Hypothalamus (tissue), 51 donors: Measurements from ENCODE around the gene SERPINE2.

ENCODE experiments used
- DNase-seq, 51 donors: peaks; one replicate each; lab custom pipeline; 2025; lab: John Stamatoyannopoulos, UW

Gene SERPINE2

GRCh38 chr2:224055101-224055500, 16.0 kb upstream of the SERPINE2 start:
- no peak for DNase-seq

- no peak for DNase-seq
Observed at GRCh38 chr2:224046752-224047151, 7.7 kb upstream of the SERPINE2 start.

- DNase-seq = peak in 22 of 51 donors; percentile 9 to 71 (median 28)
Observed at GRCh38 chr2:224042191-224042696, 3.2 kb upstream of the SERPINE2 start.

GRCh38 chr2:224041554-224041953, 2.5 kb upstream of the SERPINE2 start:
- DNase-seq = peak in 31 of 51 donors; percentile 5 to 71 (median 41)

- DNase-seq = peak in 1 of 51 donors; percentile 26
Observed at GRCh38 chr2:224040753-224041152, 1.7 kb upstream of the SERPINE2 start.

DNA sequence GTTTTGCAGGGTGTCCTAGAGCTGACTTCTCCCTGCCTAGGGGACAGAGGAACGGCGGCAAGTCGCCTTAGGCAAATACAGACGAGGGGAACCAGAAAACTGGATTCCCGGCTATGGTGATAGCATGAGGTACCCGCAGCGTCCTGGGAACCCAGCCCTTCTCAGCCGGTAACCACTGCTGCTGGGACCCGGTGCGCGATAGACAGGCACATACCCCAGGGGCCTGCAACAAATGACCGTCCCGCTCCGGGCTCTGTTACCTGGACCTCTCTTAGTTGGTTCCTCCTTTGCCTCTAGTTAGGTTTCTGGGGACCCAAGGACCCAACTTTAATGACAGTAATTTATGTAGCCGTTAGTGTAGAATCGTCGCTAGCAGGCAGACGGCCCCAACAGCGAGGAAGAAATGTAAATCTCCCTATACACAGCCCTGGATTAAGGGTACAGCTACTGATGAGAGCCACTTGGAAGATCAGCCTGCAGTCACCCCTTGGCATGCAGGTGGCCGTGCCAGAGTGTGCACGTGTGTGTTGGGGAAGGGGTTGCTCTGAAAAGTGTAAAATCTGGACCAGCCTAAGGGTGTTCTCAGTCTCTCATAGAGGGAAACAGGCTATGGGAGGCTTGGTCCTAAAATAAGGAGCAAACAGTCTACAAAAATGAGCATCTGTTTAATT, 819 bp upstream of the SERPINE2 start:
- DNase-seq = peak in 7 of 51 donors; percentile 45 to 69 (median 59)

GRCh38 chr2:224038830-224039079, 331 bp downstream of the SERPINE2 start:
- no peak for DNase-seq

- peak in 11 of 51 donors; percentile 12 to 35 (median 22) for DNase-seq
Observed at GRCh38 chr2:224038049-224038829, 847 bp downstream of the SERPINE2 start.

GRCh38 chr2:224036731-224037361, 2.2 kb downstream of the SERPINE2 start:
- no peak for DNase-seq

DNA sequence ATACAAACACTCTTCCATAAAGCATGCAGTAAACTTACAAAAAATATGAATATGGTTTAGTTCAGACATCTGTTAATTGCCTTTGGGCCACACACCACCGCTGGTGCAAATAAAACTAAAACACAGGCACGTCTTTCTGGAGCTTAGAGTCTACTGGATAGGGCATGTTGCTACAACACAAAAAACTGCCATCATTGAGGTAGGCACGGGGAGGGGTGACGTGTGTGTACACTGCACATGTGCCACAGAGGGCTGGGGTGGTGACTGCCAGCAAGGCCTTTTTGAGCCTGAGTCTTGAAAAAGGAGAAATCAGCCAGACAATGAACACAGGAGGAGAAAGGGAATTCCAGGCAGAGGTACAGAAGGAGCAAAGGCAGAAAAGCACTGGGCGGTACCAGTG, 5.1 kb downstream of the SERPINE2 start:
- peak in 1 of 51 donors; percentile 3 for DNase-seq

DNA sequence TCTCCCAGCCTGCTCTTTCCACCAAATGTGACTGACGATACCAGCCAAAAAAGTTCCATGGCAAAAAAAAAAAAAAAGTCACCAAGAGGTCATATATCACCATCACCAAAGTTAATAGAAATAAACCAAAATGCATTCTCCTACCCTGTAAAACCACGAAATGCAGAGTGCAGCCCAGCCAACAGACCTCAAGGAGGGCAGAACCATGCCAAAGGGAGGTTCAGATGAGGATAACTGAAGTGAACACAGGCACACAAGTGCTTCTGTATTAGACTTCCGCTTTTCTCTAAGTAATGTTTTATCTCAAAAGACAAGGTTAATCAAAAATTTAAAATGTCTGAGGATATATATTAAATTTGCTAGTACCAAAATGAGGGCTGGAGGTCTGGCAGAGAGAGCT, 5.5 kb downstream of the SERPINE2 start:
- no peak for DNase-seq

DNA sequence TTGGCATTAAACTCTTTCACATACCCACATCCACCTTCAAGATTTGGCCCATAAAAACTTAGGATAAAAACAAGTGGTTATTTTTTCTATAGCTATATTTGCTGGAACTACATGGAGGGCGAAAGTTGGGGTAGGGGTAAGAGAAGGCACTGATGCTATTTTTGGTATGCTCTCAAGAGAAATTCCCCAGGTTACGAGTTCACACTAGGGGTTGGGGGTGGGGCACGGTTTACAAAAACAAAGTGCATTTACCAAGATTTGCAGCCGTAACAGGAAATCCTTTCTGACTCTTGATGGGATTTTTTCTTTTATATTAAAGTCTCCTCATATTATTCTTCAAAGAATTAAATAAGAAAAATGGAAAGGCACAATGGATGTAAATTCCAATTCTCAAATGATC, 6.8 kb downstream of the SERPINE2 start:
- DNase-seq = no peak

DNA sequence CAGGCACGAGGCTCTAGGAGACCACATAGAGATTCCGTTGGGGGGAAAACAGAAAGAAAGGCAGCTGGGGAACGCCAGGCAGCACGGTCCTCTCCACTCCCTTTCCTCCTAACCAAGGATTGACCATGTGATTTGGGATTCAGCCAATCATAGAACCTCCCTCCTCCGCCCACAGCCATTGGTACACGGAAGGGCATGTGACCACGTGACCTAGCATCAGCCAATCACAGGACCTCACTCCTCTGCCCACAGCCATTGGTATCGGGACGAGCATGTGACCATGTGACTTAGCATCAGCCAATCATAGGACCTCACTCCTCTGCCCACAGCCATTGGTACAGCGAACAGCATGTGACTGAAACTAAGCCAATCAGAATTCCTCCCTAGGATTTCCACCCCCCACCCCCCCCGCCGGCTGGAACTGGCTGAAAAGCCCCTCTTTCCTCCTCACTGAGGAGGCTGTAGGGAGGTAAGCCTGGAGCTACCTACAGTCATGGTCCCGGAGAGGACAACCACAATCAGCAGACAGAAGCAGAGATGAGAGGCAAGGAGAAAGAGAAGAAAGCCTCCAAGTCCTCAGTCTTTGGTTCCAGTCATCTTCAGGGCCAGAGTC, 7.6 kb downstream of the SERPINE2 start:
- DNase-seq = no peak

GRCh38 chr2:224030786-224031185, 8.3 kb downstream of the SERPINE2 start:
- no peak for DNase-seq

DNA sequence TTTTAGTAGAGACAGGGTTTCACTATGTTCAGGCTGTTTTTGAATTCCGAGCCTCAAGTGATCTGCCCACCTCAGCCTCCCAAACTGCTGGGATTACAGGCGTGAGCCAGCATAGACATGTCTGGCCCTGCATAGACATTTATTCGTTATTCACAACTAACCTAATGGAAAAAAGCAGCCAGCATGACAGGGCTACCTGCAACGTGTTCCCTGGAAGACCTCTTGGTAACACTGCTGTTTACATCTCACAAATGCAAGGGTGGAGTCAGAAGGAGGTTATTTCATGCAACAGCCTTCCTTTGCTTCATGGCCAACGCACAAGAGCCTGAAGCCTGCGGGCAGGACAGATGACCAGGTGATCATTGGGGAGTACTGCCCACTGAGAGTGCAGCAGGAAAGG, 9.2 kb downstream of the SERPINE2 start:
- no peak for DNase-seq

DNA sequence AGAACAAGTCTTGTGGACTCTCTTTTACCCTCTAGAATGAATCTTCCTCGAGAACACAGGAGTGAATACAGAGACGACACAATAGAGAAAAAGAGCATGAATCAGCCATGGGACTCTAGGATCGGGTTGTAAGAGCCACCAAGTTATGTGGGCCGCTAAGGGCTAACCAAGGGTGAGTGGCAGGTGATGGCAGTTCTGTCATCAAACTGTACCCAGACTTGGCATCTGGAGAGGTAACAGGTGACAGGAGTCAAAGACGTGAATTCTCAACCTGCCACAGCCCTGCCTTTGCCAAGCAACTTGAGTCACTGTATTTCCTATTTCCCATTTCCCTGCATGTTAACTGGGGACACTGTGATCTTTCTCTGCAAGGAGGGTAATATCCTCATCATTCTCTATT, 11.2 kb downstream of the SERPINE2 start:
- no peak for DNase-seq

DNA sequence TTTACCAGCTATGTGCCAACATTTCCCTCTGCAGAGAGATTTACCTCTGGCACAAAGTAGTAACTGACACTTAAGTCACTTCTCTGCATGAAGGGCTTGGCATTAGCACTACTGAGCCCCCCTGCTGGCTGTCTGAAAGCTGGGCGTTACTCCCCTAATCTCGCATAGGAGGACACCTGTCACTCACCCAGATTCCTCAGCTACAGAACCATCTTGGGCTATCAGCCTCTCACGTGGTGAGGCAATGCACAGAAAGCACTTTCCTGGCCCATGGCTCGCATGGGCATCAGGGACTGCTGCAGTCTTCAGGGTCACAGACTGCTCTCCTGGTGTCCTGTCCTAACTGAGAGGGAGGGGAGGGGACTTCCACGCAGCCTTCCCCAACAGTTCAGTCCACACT, 12.0 kb downstream of the SERPINE2 start:
- DNase-seq = no peak

GRCh38 chr2:224025874-224026273, 13.2 kb downstream of the SERPINE2 start:
- no peak for DNase-seq

DNA sequence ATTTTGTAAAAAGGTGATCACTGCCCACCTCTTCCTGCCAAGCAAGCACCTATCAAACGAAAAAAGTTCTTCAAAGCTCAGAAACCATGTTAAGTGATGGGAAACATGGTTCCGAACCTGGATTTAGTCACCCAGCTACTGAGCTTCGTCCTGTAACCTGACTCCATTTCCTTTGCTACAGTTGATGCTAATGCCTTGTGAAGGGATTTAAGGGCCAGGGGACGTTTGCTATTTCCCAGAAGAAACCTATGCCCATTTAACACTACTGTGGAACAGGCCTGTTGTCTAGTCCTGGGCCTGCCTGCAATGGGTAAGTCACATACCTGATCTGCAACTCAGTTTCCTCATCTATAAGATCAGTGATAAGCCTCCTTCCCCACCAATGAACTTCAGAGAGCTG, 14.8 kb downstream of the SERPINE2 start:
- no peak for DNase-seq

DNA sequence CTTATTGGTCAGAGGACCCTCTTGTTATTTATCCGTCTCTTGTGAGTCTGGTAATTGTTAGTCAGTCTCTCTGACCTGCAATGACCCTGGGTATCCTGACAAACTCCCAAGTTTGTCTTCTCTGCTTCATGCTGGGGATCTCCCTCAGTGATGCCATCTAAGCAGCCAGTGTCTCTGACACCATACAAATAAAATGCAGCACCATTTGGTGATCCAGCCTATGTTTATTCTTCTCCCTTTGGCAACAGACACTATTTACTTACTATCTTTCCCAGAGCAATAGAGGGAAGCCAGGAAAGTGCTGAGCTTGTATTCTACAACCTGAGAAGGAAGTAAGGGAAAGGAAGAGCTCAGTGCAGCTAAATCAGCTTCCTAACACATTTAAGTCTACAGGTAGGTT, 15.9 kb downstream of the SERPINE2 start:
- DNase-seq = no peak

- DNase-seq = no peak
Observed at GRCh38 chr2:224022486-224022885, 16.6 kb downstream of the SERPINE2 start.
